K562 (cell line): Measurements from ENCODE around the gene RAP1GDS1. TPM values are rescaled to one million over a fixed set of nuclear protein-coding genes. Genes with fewer than 3 reads are reported as not detected.
A peak's percentile ranks its signal among the peaks of the same experiment; 100 is the strongest.

Source experiments
- BACH1 ChIP-seq: fragments of 200-800 bp; sonication (Bioruptor generic); IDR thresholded peaks from 2 replicates; pipeline ENCODE4 v1.6.1; 2016; ENCODE audit warnings: missing genetic modification characterization, missing compliant biosample characterization
- BCL6 ChIP-seq: fragments of 250-450 bp; sonication (Bioruptor Pico); IDR thresholded peaks from 2 replicates; pipeline ENCODE4 v1.4.0; 2020
- ETV1 ChIP-seq: fragments of 450-650 bp; conservative IDR thresholded peaks from 2 replicates; pipeline ENCODE4 v1.6.1; 2016; ENCODE audit warnings: missing genetic modification characterization, control low read depth, low read depth, missing compliant biosample characterization
- FOXM1 ChIP-seq, 2 experiments: fragments of 450-650 bp in 1 of 2; sonication (generic) in 1 of 2; formaldehyde crosslinking in 1 of 2; IDR thresholded peaks; 2 replicates each; pipeline versions ENCODE4 v1.6.1 to v1.9.0; 2017 to 2022; ENCODE audit warnings: low read depth in 2 of 2, mild to moderate bottlenecking in 2 of 2, missing genetic modification reagents in 1 of 2, moderate library complexity in 1 of 2
- NKRF ChIP-seq: fragments of 450-650 bp; IDR thresholded peaks from 2 replicates; pipeline ENCODE4 v1.6.1; 2016; ENCODE audit warnings: borderline replicate concordance
- POLR3G ChIP-seq: IDR thresholded peaks from 2 replicates; pipeline ENCODE4 v1.6.1; 2011; ENCODE audit not compliant: insufficient read length, insufficient replicate concordance; ENCODE audit errors: extremely low read depth
- RAD51 ChIP-seq: fragments of 450-650 bp; IDR thresholded peaks from 2 replicates; pipeline ENCODE4 v1.7.1; 2016; ENCODE audit warnings: low read depth, mild to moderate bottlenecking, borderline replicate concordance
- TRIM24 ChIP-seq, 2 experiments: fragments of 450-650 bp; IDR thresholded peaks; 2 replicates each; pipeline ENCODE4 v1.6.1; 2016
- XRCC5 ChIP-seq: fragments of 200-400 bp; formaldehyde crosslinking; IDR thresholded peaks from 2 replicates; pipeline ENCODE4 v1.6.1; 2017; ENCODE audit warnings: low read depth, mild to moderate bottlenecking, low read length
- ZBTB40 ChIP-seq, 2 experiments: fragments of 450-650 bp in 1 of 2; sonication (generic) in 1 of 2; formaldehyde crosslinking in 1 of 2; IDR thresholded peaks; 2 replicates each; pipeline versions ENCODE4 v1.7.1 to v1.9.0; 2016 to 2022; ENCODE audit warnings: inconsistent platforms in 1 of 2, mild to moderate bottlenecking in 1 of 2, missing genetic modification reagents in 1 of 2
- ZKSCAN8 ChIP-seq: fragments of 200-800 bp; sonication (Bioruptor generic); IDR thresholded peaks from 2 replicates; pipeline ENCODE4 v1.6.1; 2016; ENCODE audit warnings: missing genetic modification characterization, missing compliant biosample characterization
- polyA plus RNA-seq, 8 experiments: library from polyadenylated mRNA; depleted of rRNA in 4 of 8; stranded (reverse) in 5 of 8; unstranded in 3 of 8; fragments of >200 nt; fragmentation: Nextera tagmentation in 2 of 8; fragmentation: Illumina TruSeq in 1 of 8; extraction: Ambion mirVana in 2 of 8; extraction: Trizol in 1 of 8; gene quantifications; 2 replicates each; pipeline versions ENCODE4 v1.2.1 to v1.2.3, GENCODE V29; 2011 to 2014; ENCODE audit warnings: inconsistent platforms in 1 of 8, missing spikeins in 1 of 8
- total RNA-seq, 7 experiments: library from RNA; depleted of rRNA in 6 of 7; stranded (reverse); fragments of >200 nt in 6 of 7; fragmentation: Illumina TruSeq in 2 of 7; extraction: Trizol in 2 of 7; gene quantifications; 2 replicates each; pipeline versions ENCODE4 v1.2.1 to v1.2.3, GENCODE V29; 2011 to 2021; ENCODE audit warnings: low replicate concordance in 1 of 7
- TF ChIP-seq, protein P1 (sequence below): fragments of 450-650 bp; IDR thresholded peaks from 2 replicates; pipeline ENCODE4 v1.6.1; 2014; ENCODE audit warnings: low read depth, mild to moderate bottlenecking, moderate library complexity, borderline replicate concordance
- TF ChIP-seq, protein P2 (sequence below): sonication (generic); IDR thresholded peaks from 2 replicates; pipeline ENCODE4 v1.6.1; 2016

The RAP1GDS1 gene
- total and polyA plus RNA-seq, 9 of the 15 experiments (the other 6 are each of a cell fraction or from before 2014, with no cell fraction given) = 27.2 to 55.6 (median 31.5) TPM

- no peak for TF ChIP-seq RAD51
- TF ChIP-seq POLR3G = no peak
- TF ChIP-seq ZKSCAN8 (CRISPR knock-in tag) = peak; percentile 44; the same call in 1 of the 2 replicates
- TF ChIP-seq NKRF = no peak
- no peak for TF ChIP-seq XRCC5
- TF ChIP-seq FOXM1 (IDR thresholded peaks at IDR 0.05; ENCODE audit: low read depth) = 0 out of 2 replicates have a peak, but pooled peaks have one; percentile 24
- no peak for TF ChIP-seq FOXM1 (CRISPR knock-in tag; IDR thresholded peaks at IDR 0.05; ENCODE audit: low read depth)
- TF ChIP-seq BCL6 (CRISPR knock-in tag) = no peak
- TF ChIP-seq ZBTB40 (IDR thresholded peaks at IDR 0.05) = peak; percentile 55
- TF ChIP-seq ZBTB40 (CRISPR knock-in tag; IDR thresholded peaks at IDR 0.05) = no peak
- TF ChIP-seq ETV1 = peak; percentile 78
- TF ChIP-seq, protein P1, sequence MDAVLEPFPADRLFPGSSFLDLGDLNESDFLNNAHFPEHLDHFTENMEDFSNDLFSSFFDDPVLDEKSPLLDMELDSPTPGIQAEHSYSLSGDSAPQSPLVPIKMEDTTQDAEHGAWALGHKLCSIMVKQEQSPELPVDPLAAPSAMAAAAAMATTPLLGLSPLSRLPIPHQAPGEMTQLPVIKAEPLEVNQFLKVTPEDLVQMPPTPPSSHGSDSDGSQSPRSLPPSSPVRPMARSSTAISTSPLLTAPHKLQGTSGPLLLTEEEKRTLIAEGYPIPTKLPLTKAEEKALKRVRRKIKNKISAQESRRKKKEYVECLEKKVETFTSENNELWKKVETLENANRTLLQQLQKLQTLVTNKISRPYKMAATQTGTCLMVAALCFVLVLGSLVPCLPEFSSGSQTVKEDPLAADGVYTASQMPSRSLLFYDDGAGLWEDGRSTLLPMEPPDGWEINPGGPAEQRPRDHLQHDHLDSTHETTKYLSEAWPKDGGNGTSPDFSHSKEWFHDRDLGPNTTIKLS = no peak
- 0 out of 2 replicates have a peak, but pooled peaks have one; percentile 37 for TF ChIP-seq BACH1
- TF ChIP-seq, protein P2, sequence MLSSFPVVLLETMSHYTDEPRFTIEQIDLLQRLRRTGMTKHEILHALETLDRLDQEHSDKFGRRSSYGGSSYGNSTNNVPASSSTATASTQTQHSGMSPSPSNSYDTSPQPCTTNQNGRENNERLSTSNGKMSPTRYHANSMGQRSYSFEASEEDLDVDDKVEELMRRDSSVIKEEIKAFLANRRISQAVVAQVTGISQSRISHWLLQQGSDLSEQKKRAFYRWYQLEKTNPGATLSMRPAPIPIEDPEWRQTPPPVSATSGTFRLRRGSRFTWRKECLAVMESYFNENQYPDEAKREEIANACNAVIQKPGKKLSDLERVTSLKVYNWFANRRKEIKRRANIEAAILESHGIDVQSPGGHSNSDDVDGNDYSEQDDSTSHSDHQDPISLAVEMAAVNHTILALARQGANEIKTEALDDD = no peak
- TF ChIP-seq TRIM24 (IDR thresholded peaks at IDR 0.05) = 0 out of 4 replicates have a peak, but pooled peaks of 1 of the 2 experiments have one; percentile 16
These were observed 209.6 kb downstream of the RAP1GDS1 start (continued) for GRCh38 chr4:98470831-98471230.
